Skeletal muscle satellite cell (primary cell): Measurements from ENCODE around the gene SHISAL2A.

Experiments
- H3K27me3 ChIP-seq: 2 replicates; pipeline ENCODE4 v1.7.0; 2013; ENCODE audit warnings: low read length; ENCODE audit not compliant: control insufficient read depth, insufficient read depth
- H3K36me3 ChIP-seq: 2 replicates; pipeline ENCODE4 v1.7.0; 2013; ENCODE audit warnings: mild to moderate bottlenecking, control low read depth, low read length; ENCODE audit not compliant: insufficient read depth
- H3K4me1 ChIP-seq: 2 replicates; pipeline ENCODE4 v1.7.0; 2013; ENCODE audit warnings: low read length; ENCODE audit not compliant: control insufficient read depth, insufficient read depth
- H3K4me2 ChIP-seq: 2 replicates; pipeline ENCODE4 v1.7.0; 2013; ENCODE audit warnings: mild to moderate bottlenecking, low read length
- H3K4me3 ChIP-seq: 2 replicates; pipeline ENCODE4 v1.7.0; 2013; ENCODE audit warnings: low read length
- H3K9ac ChIP-seq: 2 replicates; pipeline ENCODE4 v1.7.0; 2013; ENCODE audit warnings: mild to moderate bottlenecking, low read depth, low read length, moderate library complexity
- H3K9me3 ChIP-seq: replicated peaks from 2 replicates; pipeline ENCODE4 v1.7.0; 2013; ENCODE audit warnings: mild to moderate bottlenecking, control low read depth, low read length

Gene SHISAL2A

DNA sequence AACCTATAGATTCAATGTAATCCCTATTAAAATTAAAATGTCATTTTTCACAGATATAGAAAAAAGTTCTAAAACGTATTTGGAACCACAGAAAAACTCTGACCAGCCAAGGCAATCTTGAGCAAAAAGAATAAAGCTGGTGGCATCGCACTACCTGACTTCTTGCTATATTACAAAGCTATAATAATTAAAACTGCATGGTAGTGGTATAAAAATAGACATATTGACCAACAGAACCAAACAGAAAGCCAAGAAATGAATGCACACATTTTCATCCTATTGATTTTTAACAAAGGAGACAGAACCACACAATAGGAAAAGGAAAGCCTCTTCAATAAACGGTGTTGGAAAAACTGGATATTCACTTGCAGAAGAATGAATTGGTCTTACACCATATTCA is 9.2 kb upstream of the SHISAL2A start:
- Histone ChIP-seq H3K4me2 (no peak overlapping the region), H3K9ac (no peak overlapping the region), H3K9me3 (no peaks in the 10 kb centered on the region), H3K27me3 (no peaks in the 10 kb centered on the region), H3K36me3 (no peaks in the 10 kb centered on the region), H3K4me1 (no peaks in the 10 kb centered on the region), H3K4me3 (no peak overlapping the region)

DNA sequence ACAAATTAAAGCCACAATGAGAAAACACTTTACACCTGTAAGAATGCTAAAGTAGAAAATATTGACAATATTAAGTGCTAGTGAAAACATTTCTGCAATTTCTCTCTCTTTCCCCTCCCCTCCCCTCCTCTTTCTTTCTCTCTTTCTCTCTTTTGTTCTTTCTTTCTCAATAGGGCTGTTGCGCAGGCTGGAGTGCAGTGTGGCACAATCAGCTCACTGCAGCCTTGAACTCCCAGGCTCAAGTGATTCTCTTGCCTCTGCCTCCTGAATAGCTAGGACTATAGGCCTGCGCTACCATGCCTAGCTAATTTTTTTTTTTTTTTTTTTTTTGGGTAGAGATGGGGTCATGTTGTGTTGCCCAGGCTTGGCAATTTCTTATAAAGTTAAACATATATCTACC is 5.9 kb upstream of the SHISAL2A start:
- H3K36me3 ChIP-seq, result no peaks in the 10 kb centered on the region

DNA sequence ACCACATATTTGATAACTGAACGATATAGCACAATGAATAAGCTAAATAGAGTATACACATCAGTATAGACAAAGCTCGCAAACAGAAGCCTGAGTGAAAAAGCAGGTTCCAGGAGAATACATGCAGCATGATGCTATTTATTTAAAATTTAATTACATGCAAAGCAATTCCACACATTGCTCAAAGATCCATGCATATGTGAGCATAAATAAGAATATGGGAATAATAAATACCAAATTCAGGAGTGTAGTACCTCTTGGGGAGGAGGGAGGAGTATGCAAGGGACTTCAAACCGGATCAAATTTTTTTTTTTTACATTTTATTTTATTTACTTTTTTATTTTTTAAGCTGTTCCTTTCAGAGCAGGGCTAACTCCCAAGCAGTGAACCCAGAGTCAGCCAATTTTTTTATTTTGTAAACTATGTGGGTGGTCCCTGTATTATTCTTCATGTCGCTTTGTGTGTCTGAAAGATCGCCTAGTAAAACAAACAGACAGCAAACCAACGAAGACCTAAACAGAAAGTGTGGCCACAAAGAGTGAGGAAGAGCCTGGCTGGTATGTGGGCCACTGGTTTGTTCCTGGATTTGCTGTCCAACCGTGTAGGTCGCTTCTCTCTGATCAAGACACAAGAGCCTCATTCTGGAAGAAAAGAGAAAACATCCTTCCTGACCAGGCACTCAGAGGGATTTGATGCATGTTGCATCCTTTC is 4.2 kb upstream of the SHISAL2A start:
- peak overlapping the region; percentile 18 for H3K4me2 ChIP-seq
- H3K9ac ChIP-seq, result no peak overlapping the region
- no peak overlapping the region for H3K4me3 ChIP-seq
- H3K27me3 ChIP-seq, result peaks cover 26% of the 10 kb centered on the region
- H3K4me1 ChIP-seq, result peaks cover 5% of the 10 kb centered on the region
- no peaks in the 10 kb centered on the region for H3K36me3 ChIP-seq
- H3K9me3 ChIP-seq, result no peaks in the 10 kb centered on the region

More for the DNA sequence above, 5.9 kb upstream of the SHISAL2A start:
- no peak overlapping the region for H3K4me2 ChIP-seq
- H3K27me3 ChIP-seq, result peaks cover 10% of the 10 kb centered on the region
- H3K9me3 ChIP-seq, result no peaks in the 10 kb centered on the region
- H3K9ac ChIP-seq, result no peak overlapping the region
- no peak overlapping the region for H3K4me3 ChIP-seq
- H3K4me1 ChIP-seq, result no peaks in the 10 kb centered on the region

DNA sequence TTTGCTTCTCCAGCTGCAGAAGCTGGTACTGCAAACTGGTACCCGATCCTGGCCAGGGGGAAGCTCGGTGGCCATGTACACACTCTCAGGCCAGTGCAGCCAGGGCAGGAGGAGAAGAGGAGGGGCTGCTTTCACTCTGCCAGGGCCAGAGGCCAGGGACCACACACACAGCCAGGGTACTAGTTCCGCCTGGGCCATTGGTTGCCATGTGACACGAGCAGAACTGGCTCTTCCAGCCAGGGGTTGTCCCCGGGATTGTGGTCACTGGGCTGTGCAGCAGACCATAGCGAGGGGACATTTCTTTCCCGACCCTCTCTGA is 3.7 kb upstream of the SHISAL2A start:
- H3K9ac ChIP-seq, result no peak overlapping the region
- peaks cover 5% of the 10 kb centered on the region for H3K4me1 ChIP-seq
- H3K4me2 ChIP-seq, result peak overlapping the region; percentile 18
- H3K4me3 ChIP-seq, result no peak overlapping the region
- H3K9me3 ChIP-seq, result no peaks in the 10 kb centered on the region
- peaks cover 31% of the 10 kb centered on the region for H3K27me3 ChIP-seq
- H3K36me3 ChIP-seq, result no peaks in the 10 kb centered on the region

DNA sequence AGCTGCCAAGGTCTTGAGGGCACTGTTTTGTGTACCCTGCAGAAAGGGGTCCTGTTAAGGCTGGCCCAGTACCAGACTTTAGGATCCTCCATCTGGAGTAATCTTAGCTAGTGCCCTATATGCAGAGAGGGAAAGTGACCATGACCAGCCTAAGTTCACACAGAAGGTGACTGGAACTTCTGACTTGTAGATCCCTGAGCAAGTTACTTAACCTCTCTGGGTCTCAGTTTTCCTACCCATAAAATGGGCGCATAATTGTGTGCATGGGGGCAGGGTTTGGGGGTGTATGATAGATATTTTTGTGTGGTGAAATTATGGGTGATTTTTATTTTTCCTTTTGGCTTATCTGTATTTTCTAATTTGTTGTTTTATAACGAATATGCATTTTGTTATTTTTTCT is 3.3 kb upstream of the SHISAL2A start:
- H3K4me3 ChIP-seq, result no peak overlapping the region
- peaks cover 5% of the 10 kb centered on the region for H3K4me1 ChIP-seq
- H3K9ac ChIP-seq, result no peak overlapping the region
- peak overlapping the region; percentile 18 for H3K4me2 ChIP-seq
- H3K36me3 ChIP-seq, result no peaks in the 10 kb centered on the region
- H3K9me3 ChIP-seq, result no peaks in the 10 kb centered on the region
- H3K27me3 ChIP-seq, result peaks cover 33% of the 10 kb centered on the region

DNA sequence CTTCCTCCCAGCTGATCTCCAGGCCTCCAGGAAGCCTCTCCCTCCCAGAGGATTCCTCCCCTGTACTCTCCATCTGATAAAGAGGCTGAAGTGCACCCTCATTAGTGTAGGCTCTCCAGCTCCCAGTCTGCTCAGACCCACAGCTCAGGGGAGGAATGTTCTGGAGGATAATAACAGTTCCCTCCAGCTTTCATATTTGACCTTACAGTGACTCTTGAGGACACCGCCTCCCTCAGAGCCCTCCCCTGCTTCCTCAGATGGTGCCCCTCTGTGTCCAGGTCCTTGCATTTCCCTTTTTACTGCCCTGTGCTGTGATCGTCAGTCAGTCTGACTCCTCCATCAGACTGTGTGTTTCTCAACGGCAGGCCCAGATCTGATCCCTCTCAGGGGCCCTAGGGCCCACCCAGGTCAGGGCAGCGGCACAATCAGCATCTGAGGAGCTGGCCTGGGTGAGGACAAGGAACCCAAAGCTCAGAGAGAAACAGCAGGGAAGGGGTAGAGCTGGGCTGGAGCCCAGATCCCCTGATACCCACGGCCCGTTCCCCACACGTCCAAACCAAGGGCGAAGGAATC is 1.1 kb upstream of the SHISAL2A start:
- Histone ChIP-seq H3K9ac (no peak overlapping the region), H3K9me3 (no peaks in the 10 kb centered on the region), H3K27me3 (peaks cover 38% of the 10 kb centered on the region), H3K36me3 (no peaks in the 10 kb centered on the region), H3K4me2 (no peak overlapping the region), H3K4me1 (peaks cover 5% of the 10 kb centered on the region), H3K4me3 (no peak overlapping the region)

DNA sequence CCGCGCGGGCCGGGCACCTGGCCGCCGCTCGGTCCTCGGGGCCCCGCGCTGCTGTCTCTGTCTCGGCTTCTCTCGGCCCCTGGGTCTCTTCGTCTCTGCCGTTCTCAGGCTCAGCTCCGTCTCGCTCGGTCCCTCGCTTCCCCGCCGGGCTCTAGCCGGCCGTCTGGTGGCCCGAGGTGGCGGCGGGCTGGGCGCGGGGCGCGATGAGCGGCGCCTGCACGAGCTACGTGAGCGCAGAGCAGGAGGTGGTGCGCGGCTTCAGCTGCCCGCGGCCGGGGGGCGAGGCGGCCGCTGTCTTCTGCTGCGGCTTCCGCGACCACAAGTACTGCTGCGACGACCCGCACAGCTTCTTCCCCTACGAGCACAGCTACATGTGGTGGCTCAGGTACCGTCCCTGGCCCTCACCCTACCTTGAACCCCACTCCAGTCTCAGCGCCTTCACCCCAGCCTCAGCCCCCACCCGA is 355 bp downstream of the SHISAL2A start:
- Histone ChIP-seq H3K4me3 (peak overlapping the region; percentile 59), H3K9me3 (no peaks in the 10 kb centered on the region), H3K4me2 (peak overlapping the region; percentile 79), H3K9ac (no peak overlapping the region), H3K27me3 (peaks cover 52% of the 10 kb centered on the region), H3K36me3 (no peaks in the 10 kb centered on the region), H3K4me1 (peaks cover 5% of the 10 kb centered on the region)

DNA sequence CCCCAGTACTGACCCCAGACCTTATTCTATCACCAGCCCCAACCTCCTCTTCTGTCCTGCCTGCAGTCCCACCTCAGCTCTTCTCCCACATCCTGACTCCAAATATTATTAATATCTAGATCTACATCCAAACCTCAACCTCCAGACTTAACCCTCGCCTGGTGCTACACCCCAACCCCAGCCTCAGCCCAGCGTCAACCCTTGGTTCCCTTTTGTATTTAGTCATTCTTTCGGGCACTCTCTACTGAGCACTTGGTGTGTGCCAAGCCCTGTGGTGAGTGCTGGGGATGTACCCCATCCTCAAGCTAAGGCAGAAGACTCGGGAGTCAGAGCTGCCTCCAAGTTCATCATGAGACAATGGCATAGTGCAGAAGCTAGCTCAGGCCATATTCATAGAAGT is 1.1 kb downstream of the SHISAL2A start:
- Histone ChIP-seq H3K27me3 (peaks cover 52% of the 10 kb centered on the region), H3K36me3 (no peaks in the 10 kb centered on the region), H3K9me3 (no peaks in the 10 kb centered on the region), H3K4me2 (no peak overlapping the region), H3K9ac (no peak overlapping the region), H3K4me3 (no peak overlapping the region), H3K4me1 (peaks cover 5% of the 10 kb centered on the region)

DNA sequence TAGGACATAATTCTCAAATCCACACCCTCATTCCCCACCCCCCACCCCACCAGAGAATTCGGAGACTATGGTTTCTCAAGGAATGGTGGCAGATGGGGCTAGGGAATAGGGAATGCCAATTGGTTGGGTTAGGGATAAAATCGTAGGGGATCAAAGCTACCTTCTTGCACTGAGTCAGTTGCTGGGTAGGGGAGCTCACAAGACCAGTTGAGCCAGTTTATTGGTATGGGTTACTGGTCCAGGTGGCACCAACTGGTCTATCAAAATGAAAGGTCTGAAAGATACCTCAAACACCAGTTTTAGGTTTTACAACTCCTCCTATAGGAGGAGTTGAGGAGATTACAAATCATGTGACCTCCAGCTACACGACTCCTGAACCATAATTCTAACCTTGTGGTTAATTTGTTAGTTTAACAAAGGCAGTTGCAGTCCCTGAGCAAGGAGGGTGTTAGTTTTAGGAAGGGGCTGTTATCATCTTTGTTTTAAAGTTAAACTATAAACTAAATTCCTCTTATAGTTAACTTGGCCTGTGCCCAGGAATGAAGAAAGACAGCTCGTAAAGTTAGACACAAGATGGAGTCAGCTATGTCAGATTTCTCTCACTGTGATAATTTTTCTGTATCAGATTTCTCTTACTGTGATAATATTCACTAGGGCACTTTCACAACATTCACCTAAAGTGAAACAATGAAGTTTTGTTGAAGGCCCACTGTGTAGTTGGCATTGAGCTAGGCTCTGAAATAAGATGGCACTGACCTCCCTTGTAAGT is 2.5 kb downstream of the SHISAL2A start:
- Histone ChIP-seq H3K4me3 (no peak overlapping the region), H3K36me3 (no peaks in the 10 kb centered on the region), H3K4me2 (no peak overlapping the region), H3K9ac (no peak overlapping the region), H3K4me1 (peaks cover 5% of the 10 kb centered on the region), H3K27me3 (peaks cover 48% of the 10 kb centered on the region), H3K9me3 (no peaks in the 10 kb centered on the region)

DNA sequence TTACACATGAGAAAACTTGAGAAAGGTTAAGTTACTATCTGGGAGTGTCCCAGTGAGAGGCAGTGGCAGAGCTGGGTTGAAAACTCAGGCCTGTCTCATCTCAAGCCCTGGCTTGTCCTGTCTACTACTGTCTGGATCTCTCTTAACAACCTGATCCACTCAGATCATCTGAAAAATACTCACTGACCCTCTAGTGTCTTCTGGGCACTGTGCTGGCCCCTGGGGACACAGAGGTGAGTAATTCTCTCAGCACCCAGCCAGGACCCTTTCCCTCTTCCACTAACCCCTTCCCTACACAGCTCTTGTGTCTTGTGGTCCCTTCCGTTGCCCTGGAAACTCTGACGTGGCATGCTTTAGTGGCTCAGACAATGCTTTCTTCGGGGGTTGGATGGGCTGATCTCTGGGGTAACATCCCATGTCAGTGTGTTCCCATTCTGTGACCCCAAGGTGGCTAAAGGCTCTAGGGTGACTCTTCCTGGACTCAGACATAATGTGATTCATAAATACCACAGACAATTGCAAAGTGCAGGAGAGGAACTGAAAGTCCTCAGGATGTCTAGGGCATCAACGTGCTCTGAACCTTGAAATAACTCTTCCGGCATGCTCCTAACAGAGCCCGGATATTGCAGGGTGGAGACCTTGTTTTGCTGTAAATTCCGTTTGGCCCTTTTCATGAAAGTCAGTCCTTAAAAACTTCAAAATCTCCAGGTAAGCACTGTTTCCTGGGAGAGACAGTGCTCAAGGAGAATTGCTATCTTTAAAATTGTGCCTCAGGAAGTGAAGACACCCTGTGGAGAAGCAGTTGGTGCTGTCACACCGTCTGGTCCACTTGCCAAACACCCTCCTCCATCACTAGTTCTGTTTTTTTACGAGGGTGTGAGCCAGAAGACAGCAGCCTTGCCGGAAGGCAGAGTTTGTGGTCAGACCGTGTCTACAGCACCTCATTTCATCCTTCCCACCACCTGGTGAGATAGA is 4.0 kb downstream of the SHISAL2A start:
- Histone ChIP-seq H3K9me3 (no peaks in the 10 kb centered on the region), H3K36me3 (no peaks in the 10 kb centered on the region), H3K27me3 (peaks cover 42% of the 10 kb centered on the region), H3K4me1 (peaks cover 5% of the 10 kb centered on the region), H3K9ac (no peak overlapping the region), H3K4me2 (no peak overlapping the region), H3K4me3 (no peak overlapping the region)

DNA sequence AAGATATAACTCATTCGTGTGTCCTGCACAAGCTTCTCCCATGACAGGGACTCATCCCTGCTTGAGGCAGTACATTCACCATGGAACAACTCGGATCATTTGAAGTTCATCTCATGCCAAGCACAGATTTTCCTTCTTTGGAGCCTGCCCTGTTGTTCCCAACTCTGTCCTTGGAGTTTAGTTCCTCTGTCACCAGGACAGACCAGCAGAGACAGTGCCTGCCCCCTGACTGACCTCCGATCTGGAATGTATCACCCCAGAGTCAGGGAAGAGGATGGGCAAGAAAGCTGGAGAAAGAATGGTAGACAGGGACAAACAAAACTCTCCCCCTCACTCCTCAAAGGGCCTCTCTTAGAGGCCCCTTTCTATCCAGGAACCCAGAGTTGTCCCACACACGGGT is 5.0 kb downstream of the SHISAL2A start:
- Histone ChIP-seq H3K27me3 (peaks cover 33% of the 10 kb centered on the region), H3K4me1 (peaks cover under 1% of the 10 kb centered on the region), H3K4me2 (no peak overlapping the region), H3K9me3 (no peaks in the 10 kb centered on the region), H3K9ac (no peak overlapping the region), H3K4me3 (no peak overlapping the region), H3K36me3 (no peaks in the 10 kb centered on the region)
